IPS-18c (cell line): ENCODE results near the gene MAEA.

ENCODE experiments used
- H3K4me3 ChIP-seq: 2 replicates; pipeline ENCODE4 v1.7.0; 2013; ENCODE audit warnings: low read depth, mild to moderate bottlenecking, low read length, moderate library complexity; ENCODE audit not compliant: insufficient read depth
- H3K9me3 ChIP-seq: one replicate; pipeline ENCODE4 v1.6.1; 2013; ENCODE audit warnings: mild to moderate bottlenecking, low read length, moderate library complexity; ENCODE audit not compliant: control insufficient read depth, insufficient read depth

Gene MAEA

GRCh38 chr4:1293531-1293941 is 3.8 kb downstream of the MAEA start:
- Histone ChIP-seq H3K4me3 (no peak overlapping the region), H3K9me3 (no peaks in the 10 kb centered on the region)

DNA sequence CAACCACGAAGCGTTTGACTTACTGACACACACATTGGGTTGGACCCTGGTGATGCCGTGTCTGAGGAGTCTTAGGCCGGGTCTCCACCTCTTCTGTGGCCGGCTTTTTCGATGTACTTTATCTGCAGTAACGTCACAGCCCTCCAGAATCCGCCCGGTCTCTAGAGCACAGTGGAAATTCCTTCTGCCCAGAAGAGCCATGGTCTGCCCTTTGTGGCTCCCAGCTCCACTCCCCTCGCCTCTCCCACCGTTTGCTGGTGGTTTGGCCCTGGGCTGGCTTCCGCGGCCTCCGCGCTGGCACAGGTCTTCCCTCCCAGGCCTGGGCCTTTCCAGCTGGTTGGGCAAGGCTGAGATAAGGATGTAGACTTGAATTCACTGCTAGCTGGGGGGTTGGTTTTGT is 4.3 kb downstream of the MAEA start:
- Histone ChIP-seq H3K9me3 (no peaks in the 10 kb centered on the region), H3K4me3 (no peak overlapping the region)

- H3K4me3 ChIP-seq, result no peak overlapping the region
- H3K9me3 ChIP-seq, result no peaks in the 10 kb centered on the region
These were observed 4.7 kb downstream of the MAEA start for GRCh38 chr4:1294424-1294823.

DNA sequence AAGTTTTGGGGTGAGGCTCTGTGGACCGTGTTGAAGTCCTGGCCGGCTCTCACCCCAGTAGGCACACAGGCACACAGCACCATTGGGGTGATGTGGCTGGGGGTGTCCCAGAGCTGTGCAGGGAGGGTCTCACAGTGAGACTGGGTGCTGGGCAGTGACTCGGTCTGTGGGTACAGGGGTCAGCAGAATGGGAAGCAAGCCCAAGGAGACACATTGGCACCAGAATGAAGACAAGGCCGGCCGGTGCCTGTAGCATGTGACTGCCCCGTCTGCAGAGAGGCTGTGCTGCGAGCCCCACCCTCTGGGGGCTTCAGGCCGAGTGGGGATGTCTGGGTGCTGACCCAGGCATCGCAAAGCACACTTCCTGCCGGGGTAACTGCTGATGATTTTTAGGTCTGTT is 5.2 kb downstream of the MAEA start:
- Histone ChIP-seq H3K9me3 (no peaks in the 10 kb centered on the region), H3K4me3 (no peak overlapping the region; the same call in 1 of the 2 replicates)

DNA sequence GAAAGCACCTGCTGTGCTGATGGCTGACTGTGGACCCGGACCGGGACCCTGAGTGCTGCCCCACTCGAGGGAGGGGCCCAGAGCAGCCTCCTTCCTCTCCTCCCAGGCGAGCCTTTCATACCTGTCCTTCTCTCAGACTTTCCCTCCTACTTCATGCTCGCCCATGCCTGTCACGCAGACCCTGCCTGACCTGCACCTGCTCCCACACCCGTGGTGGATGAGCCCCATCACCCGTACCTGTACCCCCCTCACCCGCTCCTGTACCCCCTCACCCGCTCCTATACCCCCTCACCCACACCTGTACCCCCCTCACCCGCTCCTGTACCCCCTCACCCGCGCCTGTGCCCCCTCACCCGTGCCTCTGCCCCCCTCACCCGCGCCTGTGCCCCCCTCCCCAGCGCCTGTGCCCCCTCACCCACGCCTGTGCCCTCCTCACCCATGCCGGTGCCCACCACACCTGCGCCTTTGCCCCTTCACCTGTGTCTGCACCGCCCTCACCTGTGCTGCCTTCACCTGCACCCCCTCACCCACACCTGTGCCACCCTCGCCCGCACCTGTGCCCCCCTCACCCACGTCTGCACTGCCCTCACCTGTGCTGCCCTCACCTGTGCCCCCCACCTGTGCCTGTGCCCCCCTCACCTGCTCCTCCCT is 5.8 kb downstream of the MAEA start:
- Histone ChIP-seq H3K4me3 (no peak overlapping the region), H3K9me3 (no peaks in the 10 kb centered on the region)

GRCh38 chr4:1296324-1297022 is 6.8 kb downstream of the MAEA start:
- H3K4me3 ChIP-seq, result no peak overlapping the region
- no peaks in the 10 kb centered on the region for H3K9me3 ChIP-seq

GRCh38 chr4:1297023-1297395 is 7.3 kb downstream of the MAEA start:
- H3K4me3 ChIP-seq, result no peak overlapping the region
- no peaks in the 10 kb centered on the region for H3K9me3 ChIP-seq

DNA sequence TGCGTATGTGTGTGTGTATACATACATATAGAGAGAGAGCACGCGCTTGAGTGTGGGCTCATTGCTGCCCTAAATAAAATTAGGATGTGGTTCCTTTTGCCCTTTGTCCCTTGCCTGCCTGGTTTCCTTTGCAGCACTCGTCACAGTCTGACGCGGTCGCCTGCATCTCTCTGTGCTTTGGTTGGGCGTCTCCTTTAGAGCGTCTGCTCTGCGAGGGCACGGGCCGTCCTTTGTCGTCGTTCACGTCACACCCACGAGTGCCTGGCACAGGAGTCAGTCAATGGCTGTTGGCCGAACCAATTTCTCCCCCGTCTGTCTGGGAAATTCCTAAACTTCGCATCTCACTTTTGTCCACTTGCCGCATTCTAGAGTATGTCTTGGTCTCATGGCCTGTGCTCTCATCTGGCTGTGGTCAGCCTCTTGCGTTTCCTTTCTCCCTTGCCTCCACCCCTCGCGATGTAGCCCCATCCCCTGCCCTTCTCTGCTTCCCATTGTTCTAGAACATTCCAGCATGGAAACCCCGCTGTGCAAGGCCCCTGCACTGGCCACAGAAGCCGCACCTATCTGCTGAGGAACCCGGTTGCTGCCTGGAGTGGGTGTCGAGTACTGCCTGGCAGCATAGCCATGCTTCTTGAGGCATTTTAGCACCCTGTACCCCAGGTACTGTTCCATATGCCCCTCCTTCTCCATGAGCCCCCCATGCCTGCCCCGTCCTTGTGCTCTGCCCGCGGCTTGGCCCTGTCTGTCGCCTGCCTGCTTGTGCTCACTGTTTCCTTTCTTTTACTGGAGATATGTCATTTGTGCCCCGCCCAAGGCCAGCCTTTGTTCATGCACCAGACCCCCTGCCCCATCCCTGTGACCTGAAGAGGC is 8.0 kb downstream of the MAEA start:
- no peak overlapping the region for H3K4me3 ChIP-seq
- no peaks in the 10 kb centered on the region for H3K9me3 ChIP-seq

- Histone ChIP-seq H3K4me3 (no peak overlapping the region), H3K9me3 (no peaks in the 10 kb centered on the region)
These were observed 8.8 kb downstream of the MAEA start for GRCh38 chr4:1298461-1298860.

DNA sequence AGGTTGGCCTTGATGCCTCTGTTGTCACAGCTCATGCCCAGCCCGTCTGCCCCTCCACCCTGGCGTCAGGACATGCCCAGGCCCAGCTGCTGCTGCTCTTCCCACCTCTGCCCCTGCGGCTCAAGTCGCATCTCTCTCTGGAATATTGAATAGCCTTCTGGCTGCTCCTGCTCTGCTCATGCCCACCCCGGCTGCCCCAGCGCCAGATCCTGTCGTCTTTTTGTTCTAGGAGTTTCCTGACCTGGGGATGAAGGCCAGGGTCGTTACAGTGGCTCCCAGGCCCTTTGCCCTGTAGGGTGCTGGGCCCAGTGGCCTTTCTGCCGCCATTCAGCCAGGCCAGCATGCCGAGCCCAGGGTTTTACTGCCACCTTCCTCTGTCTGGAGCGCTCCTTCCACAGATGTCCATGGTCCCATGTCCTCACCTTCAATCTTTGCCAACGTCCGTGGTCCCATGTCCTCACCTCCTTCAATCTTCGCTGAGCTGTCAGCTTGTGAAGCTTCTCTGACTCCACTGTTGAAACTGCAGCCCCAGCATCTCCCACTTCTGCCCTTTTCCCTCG is 9.7 kb downstream of the MAEA start:
- Histone ChIP-seq H3K4me3 (no peak overlapping the region), H3K9me3 (no peaks in the 10 kb centered on the region)

GRCh38 chr4:1300466-1301455 is 11.1 kb downstream of the MAEA start:
- Histone ChIP-seq H3K4me3 (no peak overlapping the region), H3K9me3 (no peaks in the 10 kb centered on the region)

GRCh38 chr4:1302159-1302558 is 12.5 kb downstream of the MAEA start:
- no peak overlapping the region for H3K4me3 ChIP-seq
- no peaks in the 10 kb centered on the region for H3K9me3 ChIP-seq

DNA sequence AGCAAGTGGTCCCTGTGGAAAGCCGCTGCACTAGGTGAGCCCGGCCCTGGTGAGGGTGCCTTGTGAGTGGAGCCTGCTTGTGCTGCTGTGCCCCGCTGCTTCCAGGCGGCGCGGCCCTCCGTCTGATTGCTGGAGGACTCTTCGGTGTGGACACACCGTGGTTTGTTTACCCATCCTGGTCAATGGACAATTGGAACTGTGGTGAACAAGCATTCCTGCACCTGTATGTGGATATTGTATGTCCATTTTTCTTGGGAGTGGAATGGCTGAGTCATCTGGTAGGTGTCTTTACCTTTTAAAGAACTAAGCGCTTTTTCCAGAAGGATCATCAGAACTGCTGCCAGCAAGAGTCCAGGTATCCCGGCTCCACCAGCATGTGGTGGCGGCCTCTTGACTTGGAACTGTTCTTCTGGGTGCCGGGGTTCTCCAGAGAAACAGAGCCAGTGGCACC is 15.6 kb downstream of the MAEA start:
- Histone ChIP-seq H3K4me3 (no peak overlapping the region), H3K9me3 (no peaks in the 10 kb centered on the region)

- no peak overlapping the region for H3K4me3 ChIP-seq
- H3K9me3 ChIP-seq, result no peaks in the 10 kb centered on the region
These were observed 16.2 kb downstream of the MAEA start for GRCh38 chr4:1305781-1306455.

GRCh38 chr4:1307951-1308735 is 18.5 kb downstream of the MAEA start:
- no peak overlapping the region for H3K4me3 ChIP-seq
- H3K9me3 ChIP-seq, result no peaks in the 10 kb centered on the region
